ENCODE measurements around the gene GRPEL1. TPM values are rescaled to one million over a fixed set of nuclear protein-coding genes. Genes with fewer than 3 reads are reported as not detected.

GRPEL1 gene
- total RNA-seq, 1 donor from 2014 or later: 31.5 TPM

DNA sequence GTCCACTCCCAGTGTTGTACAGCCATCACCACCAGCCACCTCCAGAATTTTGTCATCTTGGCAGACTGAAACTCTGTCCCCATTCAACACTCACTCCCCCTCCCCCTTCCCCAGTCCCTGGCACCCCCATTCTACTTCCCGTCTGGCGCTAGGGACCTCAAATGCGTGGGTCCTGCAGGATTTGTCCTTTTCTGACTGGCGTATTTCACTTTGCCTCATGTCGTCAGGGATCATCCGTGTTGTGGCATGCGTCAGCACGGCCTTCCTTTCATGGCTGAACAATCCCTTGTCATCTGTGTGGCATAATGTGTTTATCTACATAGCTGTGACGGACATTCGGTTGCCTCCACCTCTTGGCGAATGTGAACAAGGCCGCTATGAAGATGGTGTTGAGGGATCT is 19.2 kb downstream of the GRPEL1 start:
- Histone ChIP-seq H3K36me3 (ENCODE audit: control insufficient read depth, insufficient read depth, low read length) (peaks cover 2% of the 10 kb centered on the region), H3K4me3 (ENCODE audit: low read depth, low read length) (no peak overlapping the region), H3K27me3 (ENCODE audit: control insufficient read depth, insufficient read depth, low read length) (no peaks in the 10 kb centered on the region)
- TF ChIP-seq, protein P1, sequence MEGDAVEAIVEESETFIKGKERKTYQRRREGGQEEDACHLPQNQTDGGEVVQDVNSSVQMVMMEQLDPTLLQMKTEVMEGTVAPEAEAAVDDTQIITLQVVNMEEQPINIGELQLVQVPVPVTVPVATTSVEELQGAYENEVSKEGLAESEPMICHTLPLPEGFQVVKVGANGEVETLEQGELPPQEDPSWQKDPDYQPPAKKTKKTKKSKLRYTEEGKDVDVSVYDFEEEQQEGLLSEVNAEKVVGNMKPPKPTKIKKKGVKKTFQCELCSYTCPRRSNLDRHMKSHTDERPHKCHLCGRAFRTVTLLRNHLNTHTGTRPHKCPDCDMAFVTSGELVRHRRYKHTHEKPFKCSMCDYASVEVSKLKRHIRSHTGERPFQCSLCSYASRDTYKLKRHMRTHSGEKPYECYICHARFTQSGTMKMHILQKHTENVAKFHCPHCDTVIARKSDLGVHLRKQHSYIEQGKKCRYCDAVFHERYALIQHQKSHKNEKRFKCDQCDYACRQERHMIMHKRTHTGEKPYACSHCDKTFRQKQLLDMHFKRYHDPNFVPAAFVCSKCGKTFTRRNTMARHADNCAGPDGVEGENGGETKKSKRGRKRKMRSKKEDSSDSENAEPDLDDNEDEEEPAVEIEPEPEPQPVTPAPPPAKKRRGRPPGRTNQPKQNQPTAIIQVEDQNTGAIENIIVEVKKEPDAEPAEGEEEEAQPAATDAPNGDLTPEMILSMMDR (IDR thresholded peaks at IDR 0.05; ENCODE audit: insufficient read depth, low read length, poor library complexity, severe bottlenecking): no peak
- DNase-seq (ENCODE audit: low read depth): no peak

DNA sequence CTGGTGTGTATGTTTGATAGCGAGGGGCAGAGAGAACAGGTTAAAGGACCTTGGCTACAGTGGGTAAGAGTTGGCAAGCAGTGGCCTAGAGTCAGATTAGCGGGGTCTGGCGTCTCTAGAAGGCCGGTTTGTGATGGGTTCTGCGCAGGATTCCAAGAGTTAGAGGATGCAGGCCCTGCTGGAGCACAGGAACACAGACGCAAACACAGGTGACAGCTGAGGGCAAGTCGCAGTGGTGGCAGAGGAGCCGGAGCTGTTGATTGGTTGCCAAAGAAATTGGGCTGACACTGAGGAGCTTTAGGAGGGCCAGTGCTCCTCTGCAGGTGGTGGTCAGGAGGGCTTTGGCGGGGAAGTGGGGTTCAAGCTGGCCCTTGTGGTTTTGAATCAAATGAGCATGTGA is 20.9 kb downstream of the GRPEL1 start:
- TF ChIP-seq, protein P1 (IDR thresholded peaks at IDR 0.05; ENCODE audit: insufficient read depth, low read length, poor library complexity, severe bottlenecking): no peak
- DNase-seq (ENCODE audit: low read depth): no peak
- Histone ChIP-seq H3K27me3 (ENCODE audit: control insufficient read depth, insufficient read depth, low read length) (no peaks in the 10 kb centered on the region), H3K36me3 (ENCODE audit: control insufficient read depth, insufficient read depth, low read length) (peaks cover 2% of the 10 kb centered on the region), H3K4me3 (ENCODE audit: low read depth, low read length) (no peak overlapping the region)

DNA sequence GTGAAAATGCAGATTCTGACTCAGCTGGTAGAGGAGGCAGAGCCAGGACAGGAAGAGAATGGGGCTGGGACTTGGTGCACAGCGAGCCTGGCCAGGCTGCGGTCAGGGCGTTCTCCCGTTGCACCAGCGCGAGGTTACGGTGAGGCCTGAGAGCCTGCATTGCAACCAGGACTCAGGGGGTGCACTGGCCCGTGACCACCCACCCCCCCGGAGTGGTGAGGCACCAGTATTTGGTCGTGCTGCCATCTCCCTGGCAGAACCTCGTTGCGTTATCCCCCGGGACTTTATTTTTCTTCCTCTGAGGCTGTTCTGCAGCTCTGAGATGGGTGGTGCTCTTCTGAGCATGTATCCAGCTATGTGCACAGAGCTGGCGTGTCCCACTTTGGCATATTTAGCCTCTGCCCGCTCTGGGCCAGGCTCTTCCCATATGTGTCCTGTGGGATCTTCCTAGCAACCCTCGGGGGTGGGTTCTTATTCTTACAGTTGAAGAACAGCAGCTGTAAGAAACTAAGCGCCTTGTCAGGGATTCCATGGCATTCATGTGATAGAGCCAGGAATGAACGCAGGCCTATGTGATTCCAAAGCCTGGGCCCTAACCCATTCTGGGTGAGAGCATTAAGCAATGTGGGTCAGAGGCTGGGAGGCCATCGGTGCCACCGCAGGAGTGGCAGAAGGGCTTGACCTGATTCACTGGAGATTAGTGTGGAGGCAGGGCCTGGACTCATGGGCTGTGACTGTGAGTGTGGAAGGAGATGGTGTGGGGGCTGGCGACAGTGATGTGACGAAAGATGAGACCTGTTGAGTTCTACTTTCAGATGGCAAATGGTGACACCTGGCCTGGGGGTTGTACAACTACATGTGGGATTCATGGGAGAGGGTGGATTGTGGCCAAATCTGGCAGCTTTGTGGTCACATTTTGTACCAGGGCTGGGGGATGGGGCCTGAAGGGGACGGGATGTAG is 21.6 kb downstream of the GRPEL1 start:
- Histone ChIP-seq H3K36me3 (ENCODE audit: control insufficient read depth, insufficient read depth, low read length) (peaks cover 2% of the 10 kb centered on the region), H3K27me3 (ENCODE audit: control insufficient read depth, insufficient read depth, low read length) (no peaks in the 10 kb centered on the region), H3K4me3 (ENCODE audit: low read depth, low read length) (no peak overlapping the region)
- TF ChIP-seq, protein P1 (IDR thresholded peaks at IDR 0.05; ENCODE audit: insufficient read depth, low read length, poor library complexity, severe bottlenecking): no peak
- no peak for DNase-seq (ENCODE audit: low read depth)

GRCh38 chr4:7045553-7045952 is 22.3 kb downstream of the GRPEL1 start:
- TF ChIP-seq, protein P1 (IDR thresholded peaks at IDR 0.05; ENCODE audit: insufficient read depth, low read length, poor library complexity, severe bottlenecking): no peak
- Histone ChIP-seq H3K36me3 (ENCODE audit: control insufficient read depth, insufficient read depth, low read length) (peaks cover 2% of the 10 kb centered on the region), H3K4me3 (ENCODE audit: low read depth, low read length) (no peak overlapping the region), H3K27me3 (ENCODE audit: control insufficient read depth, insufficient read depth, low read length) (no peaks in the 10 kb centered on the region)
- DNase-seq (ENCODE audit: low read depth): no peak

GRCh38 chr4:7044137-7044930 is 23.5 kb downstream of the GRPEL1 start:
- TF ChIP-seq, protein P1 (IDR thresholded peaks at IDR 0.05; ENCODE audit: insufficient read depth, low read length, poor library complexity, severe bottlenecking): no peak
- no peak for DNase-seq (ENCODE audit: low read depth)
- Histone ChIP-seq H3K27me3 (ENCODE audit: control insufficient read depth, insufficient read depth, low read length) (no peaks in the 10 kb centered on the region), H3K36me3 (ENCODE audit: control insufficient read depth, insufficient read depth, low read length) (peaks cover 2% of the 10 kb centered on the region), H3K4me3 (ENCODE audit: low read depth, low read length) (peak overlapping the region; percentile 55)

All from kidney epithelial cell (primary cell).